AG04449 (cell line): ENCODE results near the gene EIF6.

Source experiments
- CTCF ChIA-PET: fragments of 350-600 bp; formaldehyde crosslinking; extraction: SDS; loops from one replicate; lab custom pipeline; 2021; ENCODE audit warnings: antibody characterized with exemption; lab: Yijun Ruan, JAX
- POLR2A ChIA-PET: fragments of 400-600, 350-600 bp; formaldehyde crosslinking; extraction: SDS; loops from one replicate; lab custom pipeline; 2020; ENCODE audit warnings: antibody characterized with exemption, inconsistent platforms; lab: Yijun Ruan, JAX
- DNase-seq: peaks from one replicate; pipeline ENCODE4 v3.0.0-alpha.2; 2010; ENCODE audit warnings: low read depth, low spot score
- H3K4me3 ChIP-seq: 2 replicates; pipeline ENCODE4 v1.5.1; 2011; ENCODE audit warnings: low read depth, mild to moderate bottlenecking, control low read depth, low read length
- TF ChIP-seq, protein P1 (sequence below): IDR thresholded peaks from one replicate; pipeline ENCODE4 v1.5.1; 2011; ENCODE audit warnings: mild to moderate bottlenecking, moderate library complexity, low read length, control low read depth, inconsistent platforms; ENCODE audit not compliant: insufficient read depth; ENCODE audit errors: missing control alignments

EIF6 gene

DNA sequence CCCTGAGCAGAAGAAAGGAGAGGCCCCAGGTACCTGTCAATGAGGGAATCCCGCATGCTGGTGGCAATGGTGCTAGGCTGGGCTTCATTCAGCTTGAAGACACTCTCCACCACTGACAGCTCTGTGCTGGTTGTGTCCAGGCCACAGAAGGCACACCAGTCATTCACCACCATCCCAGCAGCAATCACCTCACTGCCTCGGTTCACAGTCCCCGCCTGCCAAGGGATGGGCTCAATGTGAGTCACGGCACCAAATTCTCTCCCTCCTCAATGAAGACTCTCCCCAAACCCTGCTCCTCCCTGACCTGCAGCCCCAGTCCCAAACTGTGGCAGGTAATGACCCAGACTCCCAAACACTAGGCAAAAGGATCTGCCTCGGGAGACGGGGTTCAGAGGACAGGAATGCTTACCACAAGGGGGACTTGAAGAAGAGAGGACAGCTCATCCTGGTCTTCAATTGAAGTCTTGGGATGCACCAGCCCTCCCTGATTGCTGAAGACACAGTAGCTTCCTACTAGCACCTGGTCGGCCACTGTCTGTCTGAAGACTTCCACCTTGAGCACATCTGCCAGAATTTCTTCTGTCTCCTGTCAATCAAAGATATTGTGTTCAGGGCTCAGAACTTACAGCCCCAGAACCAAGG is 4.9 kb downstream of the EIF6 start:
- TF ChIP-seq, protein P1, sequence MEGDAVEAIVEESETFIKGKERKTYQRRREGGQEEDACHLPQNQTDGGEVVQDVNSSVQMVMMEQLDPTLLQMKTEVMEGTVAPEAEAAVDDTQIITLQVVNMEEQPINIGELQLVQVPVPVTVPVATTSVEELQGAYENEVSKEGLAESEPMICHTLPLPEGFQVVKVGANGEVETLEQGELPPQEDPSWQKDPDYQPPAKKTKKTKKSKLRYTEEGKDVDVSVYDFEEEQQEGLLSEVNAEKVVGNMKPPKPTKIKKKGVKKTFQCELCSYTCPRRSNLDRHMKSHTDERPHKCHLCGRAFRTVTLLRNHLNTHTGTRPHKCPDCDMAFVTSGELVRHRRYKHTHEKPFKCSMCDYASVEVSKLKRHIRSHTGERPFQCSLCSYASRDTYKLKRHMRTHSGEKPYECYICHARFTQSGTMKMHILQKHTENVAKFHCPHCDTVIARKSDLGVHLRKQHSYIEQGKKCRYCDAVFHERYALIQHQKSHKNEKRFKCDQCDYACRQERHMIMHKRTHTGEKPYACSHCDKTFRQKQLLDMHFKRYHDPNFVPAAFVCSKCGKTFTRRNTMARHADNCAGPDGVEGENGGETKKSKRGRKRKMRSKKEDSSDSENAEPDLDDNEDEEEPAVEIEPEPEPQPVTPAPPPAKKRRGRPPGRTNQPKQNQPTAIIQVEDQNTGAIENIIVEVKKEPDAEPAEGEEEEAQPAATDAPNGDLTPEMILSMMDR, result no peak
- no peak for DNase-seq
- no peak overlapping the region for H3K4me3 ChIP-seq
- POLR2A ChIA-PET, result interaction anchor here (1.4 kb wide), 1 partner anchor 26 kb away, joined by 3 read pairs; no protein-coding TSS in a partner anchor
- CTCF ChIA-PET, result interaction anchor here (0.8 to 5.1 kb wide), 10 partner anchors 10 to 183 kb away, joined by 3 to 15 read pairs (median 4); partner anchors contain the start of gene GDF5

DNA sequence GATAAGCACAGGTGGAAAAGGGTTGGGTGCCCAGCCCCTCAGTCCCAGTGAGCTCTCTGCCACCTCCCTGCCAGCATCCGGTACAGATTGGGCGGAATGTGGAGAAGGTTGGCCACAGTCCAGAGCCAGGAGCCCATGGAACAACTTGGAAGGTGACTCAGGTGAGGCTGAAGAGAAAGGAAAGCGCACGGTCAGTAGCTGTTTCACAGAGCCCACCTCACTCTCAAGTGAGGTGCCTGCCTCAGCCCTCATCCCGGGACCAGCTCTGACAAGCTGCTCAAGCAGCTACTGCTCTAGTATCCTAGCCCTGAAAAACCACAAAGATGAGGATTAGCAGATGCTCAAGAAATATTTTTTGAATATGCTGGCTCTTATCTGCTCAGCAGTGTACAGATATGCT is 5.5 kb downstream of the EIF6 start:
- H3K4me3 ChIP-seq, result no peak overlapping the region
- no peak for DNase-seq
- TF ChIP-seq, protein P1, result no peak
- ChIA-PET CTCF (interaction anchor here (1.1 to 5.1 kb wide), 9 partner anchors 19 to 183 kb away, joined by 3 to 29 read pairs (median 6); partner anchors contain the start of gene GDF5), POLR2A (interaction anchor here (1.4 kb wide), 1 partner anchor 27 kb away, joined by 3 read pairs; no protein-coding TSS in a partner anchor)

DNA sequence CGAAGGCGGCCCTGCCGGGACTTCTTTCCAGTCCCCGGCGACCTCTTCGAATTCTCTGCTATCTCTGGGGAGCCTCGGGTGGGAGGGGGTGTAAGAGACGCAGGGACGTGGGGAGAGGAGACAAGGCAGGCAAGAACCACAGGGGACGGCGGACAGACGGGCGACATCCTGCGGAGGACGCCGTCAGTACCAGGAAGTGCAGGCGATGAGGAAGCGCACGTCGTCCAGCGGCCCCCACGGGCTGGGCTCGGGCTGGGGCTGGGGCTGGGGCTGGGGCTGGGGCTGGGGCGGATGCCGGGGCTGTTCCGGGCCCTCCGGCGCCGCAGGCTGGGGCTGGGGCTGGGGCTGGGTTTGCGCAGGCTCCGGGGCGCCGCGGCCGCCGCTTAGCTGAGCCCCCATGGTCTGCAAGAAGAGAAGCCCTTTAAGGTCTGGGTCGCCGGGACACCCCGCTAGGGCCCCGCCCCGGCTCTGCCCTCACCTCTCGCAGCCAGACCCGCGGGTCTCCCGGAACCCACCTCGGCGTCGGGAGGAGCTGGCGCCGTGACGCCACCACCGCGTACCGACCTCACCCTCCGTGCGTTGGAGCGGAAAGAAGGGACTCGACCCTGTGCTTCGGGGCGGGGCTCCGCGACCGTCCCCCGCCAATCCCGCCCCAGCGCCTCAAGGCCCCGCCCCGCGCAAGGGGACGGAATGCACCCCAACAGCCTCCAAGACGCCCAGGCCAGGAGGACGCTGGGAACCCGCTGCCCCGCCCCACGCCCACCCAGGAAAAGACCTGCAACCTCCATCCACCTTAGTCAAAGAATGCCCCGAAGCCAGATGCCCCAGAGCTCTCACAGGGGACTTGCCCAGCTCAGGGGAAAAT is 6.8 kb downstream of the EIF6 start, which contains the start of gene MMP24OS:
MMP24OS (minus strand) TSS at position 592 of the 865 bp plus-strand sequence; CDS start at position 399, 193 bp downstream.
- DNase-seq, result no peak

DNA sequence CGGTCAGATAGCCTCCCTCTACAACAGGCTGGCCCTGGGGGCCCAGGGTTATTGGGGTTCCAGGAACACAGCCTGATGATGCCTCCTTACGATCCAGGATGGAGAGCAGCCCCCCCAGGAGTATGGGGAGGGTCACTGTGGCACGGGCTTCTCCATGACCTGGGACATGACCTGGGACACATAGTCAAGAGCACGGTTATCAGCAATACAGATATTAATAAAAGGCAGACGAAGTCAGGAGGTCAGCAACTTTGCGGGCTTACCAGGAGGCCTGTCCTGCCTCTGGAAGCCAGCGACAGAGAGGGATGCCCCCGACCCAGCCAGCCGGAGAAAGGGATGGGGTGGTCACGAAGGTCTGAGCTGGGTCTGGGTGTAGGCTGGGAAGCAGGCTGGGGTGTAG is 7.4 kb downstream of the EIF6 start:
- DNase-seq, result no peak
- ChIA-PET CTCF (interaction anchor here (0.8 to 5.1 kb wide), 12 partner anchors 8 to 190 kb away, joined by 3 to 29 read pairs (median 6); partner anchors contain the start of genes EDEM2 and GDF5), POLR2A (interaction anchor here (1.4 kb wide), 2 partner anchors 161 to 179 kb away, joined by 4 to 10 read pairs; partner anchors contain the start of genes CEP250 and GDF5)
- TF ChIP-seq, protein P1, result no peak
- peak overlapping the region; percentile 83 for H3K4me3 ChIP-seq

More for the DNA sequence above, 6.8 kb downstream of the EIF6 start, which contains the start of gene MMP24OS:
- H3K4me3 ChIP-seq, result peak within 1 kb of the TSS; percentile 83
- TF ChIP-seq, protein P1, result peak; percentile 48
- POLR2A ChIA-PET, result interaction anchor here (0.6 to 1.4 kb wide), 9 partner anchors 28 to 178 kb away, joined by 3 to 10 read pairs (median 3); partner anchors contain the start of genes CEP250 and GDF5
- CTCF ChIA-PET, result interaction anchor here (0.8 to 5.1 kb wide), 16 partner anchors 9 to 190 kb away, joined by 3 to 29 read pairs (median 4); partner anchors contain the start of genes CEP250, EDEM2 and GDF5

DNA sequence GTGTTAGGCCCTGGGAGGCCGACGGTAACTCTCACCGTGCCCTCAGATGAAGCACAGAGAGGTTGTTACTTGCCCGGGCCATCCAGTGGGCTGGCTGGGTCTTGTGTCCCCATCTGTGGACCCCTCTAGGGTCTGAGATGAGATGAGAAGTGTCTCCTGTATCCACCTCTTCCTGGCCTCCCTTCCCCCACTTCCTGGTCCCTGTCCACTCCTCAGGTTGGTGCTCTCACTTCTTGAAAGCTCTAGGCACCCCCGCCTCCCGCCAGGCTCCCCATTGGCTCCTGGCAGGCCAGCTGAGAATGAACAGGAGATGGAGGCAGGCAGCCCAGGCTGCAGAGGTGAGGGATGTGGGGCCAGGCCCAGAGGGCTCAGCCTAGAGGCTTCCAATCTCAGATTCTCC is 8.2 kb downstream of the EIF6 start:
- POLR2A ChIA-PET, result interaction anchor here (1.2 to 1.4 kb wide), 2 partner anchors 129 to 179 kb away, joined by 4 to 5 read pairs; partner anchors contain the start of genes CEP250 and EDEM2
- no peak for DNase-seq
- H3K4me3 ChIP-seq, result peak overlapping the region; percentile 83
- TF ChIP-seq, protein P1, result no peak
- CTCF ChIA-PET, result interaction anchor here (0.8 to 5.1 kb wide), 11 partner anchors 13 to 191 kb away, joined by 3 to 29 read pairs (median 7); partner anchors contain the start of genes EDEM2 and GDF5
